GM12891 (cell line): ENCODE results near the gene ZDHHC11B.
"Not testable (repeated sequence)": the region's sequence is repeated elsewhere in the genome, so short reads cannot be mapped to it uniquely, and the experiment has no call there.

ENCODE experiments used
- POLR2A ChIP-seq: IDR thresholded peaks from 2 replicates; pipeline ENCODE4 v1.6.1; 2011; ENCODE audit warnings: low read depth, low read length, control low read depth
- POLR2AphosphoS5 ChIP-seq: IDR thresholded peaks from 2 replicates; pipeline ENCODE4 v1.6.1; 2011; ENCODE audit warnings: low read depth, low read length, control low read depth
- TAF1 ChIP-seq: IDR thresholded peaks from 2 replicates; pipeline ENCODE4 v1.6.1; 2011; ENCODE audit warnings: low read depth, low read length, control low read depth

DNA sequence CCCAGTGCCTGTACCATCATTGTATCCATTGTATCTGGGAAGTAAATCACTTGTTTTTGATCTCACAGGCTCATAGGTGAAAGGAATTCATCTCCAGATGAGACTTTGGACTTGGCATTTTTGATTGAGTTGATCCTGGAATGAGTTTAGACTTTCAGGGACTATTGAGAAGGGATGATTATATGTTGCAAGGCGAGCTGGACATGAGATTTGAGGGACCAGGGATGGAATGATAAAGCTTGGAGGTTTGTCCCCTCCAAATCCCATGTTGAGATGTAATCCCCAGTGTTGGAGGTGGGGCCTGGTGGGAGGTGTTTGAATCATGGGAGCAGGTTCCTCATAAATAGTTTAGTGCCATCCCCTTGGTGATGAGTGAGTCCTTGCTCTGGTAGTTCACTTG, 10.4 kb upstream of the ZDHHC11B start:
- not testable (repeated sequence) for TF ChIP-seq TAF1, POLR2A, POLR2AphosphoS5
